Adrenal gland (tissue), 12 donors: ENCODE results near the gene SELENOT. TPM values are rescaled to one million over a fixed set of nuclear protein-coding genes. Genes with fewer than 3 reads are reported as not detected.
"Not testable (repeated sequence)": the region's sequence is repeated elsewhere in the genome, so short reads cannot be mapped to it uniquely, and the experiment has no call there.

ENCODE experiments used
- DNase-seq, 7 donors: peaks; one replicate each; pipeline ENCODE4 v3.0.0-alpha.2; 2019 to 2020
- H3K27ac ChIP-seq, 5 donors: fragments of 200-600 bp; sonication (generic) in 4 of 5; 1 replicate in 3 of 5; 2 replicates in 2 of 5; pipeline versions ENCODE4 v1.5.1 to v1.8.0; 2016 to 2020; ENCODE audit warnings: mild to moderate bottlenecking in 1 of 5
- H3K27me3 ChIP-seq: fragments of 200-600 bp; 2 replicates; pipeline ENCODE4 v1.8.0; 2021
- H3K36me3 ChIP-seq, 2 donors: fragments of 200-600 bp; replicated peaks in 1 of 2; 1 replicate in 1 of 2; 2 replicates in 1 of 2; pipeline versions ENCODE4 v1.5.1 to v1.8.0; 2018 to 2022
- H3K4me1 ChIP-seq, 2 donors: fragments of 200-600 bp; replicated peaks in 1 of 2; 1 replicate in 1 of 2; 2 replicates in 1 of 2; pipeline versions ENCODE4 v1.5.1 to v1.8.0; 2018 to 2021
- H3K4me3 ChIP-seq, 4 donors: fragments of 200-600 bp; sonication (generic) in 3 of 4; one replicate each; pipeline ENCODE4 v1.5.1; 2016 to 2018
- H3K9me3 ChIP-seq, 3 donors: fragments of 200-600 bp; sonication (generic) in 1 of 3; replicated peaks in 1 of 3; 1 replicate in 2 of 3; 2 replicates in 1 of 3; pipeline versions ENCODE4 v1.5.1 to v1.8.0; 2016 to 2021
- POLR2A ChIP-seq, 2 donors: fragments of 450-650 bp; IDR thresholded peaks; one replicate each; pipeline ENCODE4 v1.6.1; 2017; ENCODE audit warnings: antibody characterized with exemption in 2 of 2, mild to moderate bottlenecking in 2 of 2, moderate library complexity in 1 of 2
- WGBS, 4 donors: extraction: QIAGEN DNeasy Blood & Tissue Kit in 2 of 4; methylation state at CpG; one replicate each; pipeline versions ENCODE4 v1.1.5 to v1.1.7; 2013 to 2017; 5-methylcytosine and 5-hydroxymethylcytosine counted together
- intact Hi-C, 2 donors: fragments of 100-400 bp; cut with DNase I; formaldehyde crosslinking; loops; one replicate each; pipeline versions ENCODE4 v1.14.1 to v1.15.0; 2022 to 2023
- polyA plus RNA-seq, 3 donors: library from polyadenylated mRNA; stranded (reverse); fragments of 200-250 nt in 2 of 3; fragments of 350-450 nt in 1 of 3; fragmentation: Illumina TruSeq in 1 of 3; extraction: RNeasy Lipid Tissue Mini Kit (QIAGEN cat#74804) in 1 of 3; gene quantifications; one replicate each; pipeline ENCODE4 v1.2.3, GENCODE V29; 2013 to 2014
- total RNA-seq, 9 donors: library from RNA; depleted of rRNA in 4 of 9; stranded (reverse); fragments of >200 nt in 4 of 9; fragments of 120-200 nt in 1 of 9; fragmentation: NEBNext Ultra II Directional in 1 of 9; extraction: Animal tissue kit (Norgen Biotek cat#: 25700) in 1 of 9; gene quantifications; one replicate each; pipeline versions ENCODE4 v1.1.0 to v1.2.4, GENCODE V29; 2013 to 2023
- TF ChIP-seq, protein P1 (sequence below), 6 experiments: fragments of 450-650 bp in 4 of 6; fragments of 200-600 bp in 2 of 6; sonication (generic) in 1 of 6; IDR thresholded peaks; 1 replicate in 5 of 6; 2 replicates in 1 of 6; pipeline versions ENCODE4 v1.5.1 to v1.8.0; 2016 to 2021; ENCODE audit warnings: antibody characterized with exemption in 6 of 6, mild to moderate bottlenecking in 2 of 6, moderate library complexity in 1 of 6
- donor health status: healthy with polysubstance abuse.
- donor health status: Bipolar disorder and iron deficiency.
- donor health status: DM: yes; HTN: yes; CAD: no.
- donor health status: DM: no; HTN: no; CAD: no.
- donor health status: DM: no; HTN: no; CAD: no.
- donor health status: DM: yes; HTN: yes; CAD: no.

Gene SELENOT
- total and polyA plus RNA-seq, 12 donors, result 19.4 to 323 (median 151) TPM

- H3K4me3 ChIP-seq, result no peak overlapping the region
- H3K27me3 ChIP-seq, result no peaks in the 10 kb centered on the region
- no peak for DNase-seq
- intact Hi-C loops, result no loop called here
- H3K36me3 ChIP-seq, result no peaks in the 10 kb centered on the region
- H3K4me1 ChIP-seq, result peaks cover 0 to 1% of the 10 kb centered on the region in 2 donors
- WGBS, 4 donors, result 79 to 92% (median 86%) methylated on average over 4 of the region's 4 CpGs
- H3K9me3 ChIP-seq, result no peaks in the 10 kb centered on the region
- TF ChIP-seq POLR2A (IDR thresholded peaks at IDR 0.05), result no peak
- TF ChIP-seq, protein P1, sequence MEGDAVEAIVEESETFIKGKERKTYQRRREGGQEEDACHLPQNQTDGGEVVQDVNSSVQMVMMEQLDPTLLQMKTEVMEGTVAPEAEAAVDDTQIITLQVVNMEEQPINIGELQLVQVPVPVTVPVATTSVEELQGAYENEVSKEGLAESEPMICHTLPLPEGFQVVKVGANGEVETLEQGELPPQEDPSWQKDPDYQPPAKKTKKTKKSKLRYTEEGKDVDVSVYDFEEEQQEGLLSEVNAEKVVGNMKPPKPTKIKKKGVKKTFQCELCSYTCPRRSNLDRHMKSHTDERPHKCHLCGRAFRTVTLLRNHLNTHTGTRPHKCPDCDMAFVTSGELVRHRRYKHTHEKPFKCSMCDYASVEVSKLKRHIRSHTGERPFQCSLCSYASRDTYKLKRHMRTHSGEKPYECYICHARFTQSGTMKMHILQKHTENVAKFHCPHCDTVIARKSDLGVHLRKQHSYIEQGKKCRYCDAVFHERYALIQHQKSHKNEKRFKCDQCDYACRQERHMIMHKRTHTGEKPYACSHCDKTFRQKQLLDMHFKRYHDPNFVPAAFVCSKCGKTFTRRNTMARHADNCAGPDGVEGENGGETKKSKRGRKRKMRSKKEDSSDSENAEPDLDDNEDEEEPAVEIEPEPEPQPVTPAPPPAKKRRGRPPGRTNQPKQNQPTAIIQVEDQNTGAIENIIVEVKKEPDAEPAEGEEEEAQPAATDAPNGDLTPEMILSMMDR (IDR thresholded peaks at IDR 0.05), result no peak
- H3K27ac ChIP-seq, result no peak overlapping the region
These were observed 9.0 kb upstream of the SELENOT start for GRCh38 chr3:150594150-150594549.

- Histone ChIP-seq H3K4me1 (peaks cover 10 to 12% of the 10 kb centered on the region in 2 donors), H3K36me3 (no peaks in the 10 kb centered on the region), H3K9me3 (no peaks in the 10 kb centered on the region), H3K4me3 (no peak overlapping the region), H3K27me3 (no peaks in the 10 kb centered on the region), H3K27ac (no peak overlapping the region)
- no peak for TF ChIP-seq POLR2A (IDR thresholded peaks at IDR 0.05)
- TF ChIP-seq, protein P1 (IDR thresholded peaks at IDR 0.05), result no peak
- no peak for DNase-seq
- 80 to 90% (median 86%) methylated on average over 4 of the region's 4 CpGs for WGBS, 4 donors
- intact Hi-C loops, result no loop called here
These were observed 5.5 kb upstream of the SELENOT start for GRCh38 chr3:150597646-150598045.

- peak in 6 of 7 donors; percentile 52 to 68 (median 62) for DNase-seq
- WGBS, 4 donors, result 59 to 66% (median 63%) methylated on average over 4 of the region's 4 CpGs
- no peaks in the 10 kb centered on the region for H3K9me3 ChIP-seq
- no peak overlapping the region for H3K4me3 ChIP-seq
- peaks cover 18 to 23% of the 10 kb centered on the region in 2 donors for H3K4me1 ChIP-seq
- intact Hi-C loops, result no loop called here
- TF ChIP-seq POLR2A (IDR thresholded peaks at IDR 0.05), result peak in 1 of 2 donors; percentile 51
- TF ChIP-seq, protein P1 (IDR thresholded peaks at IDR 0.05), result no peak
- H3K27ac ChIP-seq, result peak overlapping the region in 3 of 5 donors; percentile 49 to 65 (median 51)
- no peaks in the 10 kb centered on the region for H3K27me3 ChIP-seq
- H3K36me3 ChIP-seq, result no peaks in the 10 kb centered on the region
These were observed 3.4 kb upstream of the SELENOT start for GRCh38 chr3:150599611-150600297.

- DNase-seq, intact Hi-C loops, H3K27me3 ChIP-seq, H3K4me3 ChIP-seq, H3K9me3 ChIP-seq, H3K36me3 ChIP-seq: not testable (repeated sequence)
- H3K4me1 ChIP-seq, result peaks cover 26 to 29% of the 10 kb centered on the region in 2 donors
- H3K27ac ChIP-seq, result peak overlapping the region in 1 of 5 donors; percentile 10
- WGBS, 4 donors, result 88 to 93% (median 91%) methylated on average over 13 of the region's 13 CpGs
These were observed 2.2 kb upstream of the SELENOT start for GRCh38 chr3:150600647-150601530.
